Activated T-cell treated with anti-CD3 and anti-CD28 coated beads, Interleukin-2, amount 50 U/mL, for 24 hours (primary cell): Measurements from ENCODE around the gene GSTM3.
"Not testable (repeated sequence)": the region's sequence is repeated elsewhere in the genome, so short reads cannot be mapped to it uniquely, and the experiment has no call there.

Experiments used
- DNase-seq: peaks from one replicate; pipeline ENCODE4 v3.0.0-alpha.2; 2020
- H3K27ac Mint-ChIP-seq: 2 replicates; pipeline ENCODE4 v1.8.0; 2020; ENCODE audit warnings: mild to moderate bottlenecking, mixed read lengths
- H3K27me3 Mint-ChIP-seq: 2 replicates; pipeline ENCODE4 v1.8.0; 2020; ENCODE audit warnings: mixed read lengths
- H3K36me3 Mint-ChIP-seq: 2 replicates; pipeline ENCODE4 v1.8.0; 2020; ENCODE audit warnings: low read depth, mixed read lengths
- H3K4me1 Mint-ChIP-seq: 2 replicates; pipeline ENCODE4 v1.8.0; 2020; ENCODE audit warnings: low read depth, mixed read lengths
- H3K4me3 Mint-ChIP-seq: 2 replicates; pipeline ENCODE4 v1.8.0; 2020; ENCODE audit warnings: mild to moderate bottlenecking, moderate library complexity, mixed read lengths
- H3K9me3 Mint-ChIP-seq: 2 replicates; pipeline ENCODE4 v1.8.0; 2020; ENCODE audit warnings: mixed read lengths

Gene GSTM3

DNA sequence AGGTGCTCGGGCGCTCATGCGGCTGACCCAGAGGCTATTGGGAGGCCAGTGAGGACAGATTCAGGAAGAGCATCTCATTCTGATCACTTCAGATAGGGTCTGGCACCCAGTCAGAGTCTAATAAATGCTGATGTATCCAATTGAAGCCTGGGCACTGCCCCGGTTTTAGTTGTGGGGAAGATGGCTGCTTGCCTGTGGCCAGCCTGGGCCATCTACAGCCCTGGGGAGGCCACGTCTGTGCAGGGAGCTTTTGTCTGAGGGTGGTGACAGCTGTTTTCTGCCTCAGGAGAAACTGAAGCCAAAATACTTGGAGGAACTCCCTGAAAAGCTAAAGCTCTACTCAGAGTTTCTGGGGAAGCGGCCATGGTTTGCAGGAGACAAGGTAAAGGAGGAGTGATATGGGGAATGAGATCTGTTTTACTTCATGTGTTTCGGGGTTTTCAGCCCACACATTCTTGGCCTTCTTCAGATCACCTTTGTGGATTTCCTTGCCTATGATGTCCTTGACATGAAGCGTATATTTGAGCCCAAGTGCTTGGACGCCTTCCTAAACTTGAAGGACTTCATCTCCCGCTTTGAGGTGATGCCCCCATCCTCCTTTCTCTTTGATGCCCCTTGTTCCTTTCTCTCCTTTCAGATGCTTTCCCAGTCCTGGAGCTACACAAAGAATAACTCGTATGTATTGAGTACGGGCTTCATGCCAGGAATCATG is 26.0 kb downstream of the GSTM3 start:
- DNase-seq, result no peak
- peaks cover 16% of the 10 kb centered on the region for H3K27me3 Mint-ChIP-seq
- no peak overlapping the region for H3K4me3 Mint-ChIP-seq
- H3K4me1 Mint-ChIP-seq, result peaks cover 7% of the 10 kb centered on the region
- no peaks in the 10 kb centered on the region for H3K36me3 Mint-ChIP-seq
- no peaks in the 10 kb centered on the region for H3K9me3 Mint-ChIP-seq
- H3K27ac Mint-ChIP-seq, result no peak overlapping the region

- H3K36me3 Mint-ChIP-seq, result peaks cover 10% of the 10 kb centered on the region
- H3K27me3 Mint-ChIP-seq, result peaks cover 16% of the 10 kb centered on the region
These were observed 27.2 kb downstream of the GSTM3 start for GRCh38 chr1:109713636-109714035.

GRCh38 chr1:109712321-109712864 is 28.4 kb downstream of the GSTM3 start:
- Mint-ChIP-seq H3K27me3 (peaks cover 16% of the 10 kb centered on the region), H3K27ac (no peak overlapping the region), H3K36me3 (peaks cover 19% of the 10 kb centered on the region), H3K9me3 (peaks cover 17% of the 10 kb centered on the region), H3K4me3 (no peak overlapping the region), H3K4me1 (no peaks in the 10 kb centered on the region)
- no peak for DNase-seq

More at GRCh38 chr1:109713636-109714035, 27.2 kb downstream of the GSTM3 start:
- H3K4me3 Mint-ChIP-seq, result no peak overlapping the region
- no peaks in the 10 kb centered on the region for H3K4me1 Mint-ChIP-seq
- peaks cover 10% of the 10 kb centered on the region for H3K9me3 Mint-ChIP-seq
- DNase-seq, result no peak
- no peak overlapping the region for H3K27ac Mint-ChIP-seq

- peak; percentile 44 for DNase-seq
- not testable (repeated sequence) for H3K4me1 Mint-ChIP-seq, H3K4me3 Mint-ChIP-seq, H3K27ac Mint-ChIP-seq
- Mint-ChIP-seq H3K9me3 (peaks cover 17% of the 10 kb centered on the region), H3K36me3 (peaks cover 23% of the 10 kb centered on the region), H3K27me3 (peaks cover 16% of the 10 kb centered on the region)
These were observed 29.1 kb downstream of the GSTM3 start, which contains the start of gene GSTM5 for GRCh38 chr1:109711593-109712320. GSTM5 (plus strand) TSS chr1:109712251; CDS start chr1:109712313, 62 bp downstream.

- not testable (repeated sequence) for H3K4me3 Mint-ChIP-seq, H3K4me1 Mint-ChIP-seq, H3K27ac Mint-ChIP-seq, DNase-seq
- Mint-ChIP-seq H3K27me3 (peaks cover 16% of the 10 kb centered on the region), H3K9me3 (peaks cover 17% of the 10 kb centered on the region), H3K36me3 (peaks cover 23% of the 10 kb centered on the region)
These were observed 31.0 kb downstream of the GSTM3 start for GRCh38 chr1:109709822-109710221.

- Mint-ChIP-seq H3K9me3 (peaks cover 17% of the 10 kb centered on the region), H3K36me3 (peaks cover 23% of the 10 kb centered on the region)
- H3K27ac Mint-ChIP-seq, H3K4me3 Mint-ChIP-seq, H3K4me1 Mint-ChIP-seq, DNase-seq, H3K27me3 Mint-ChIP-seq: not testable (repeated sequence)
These were observed 31.9 kb downstream of the GSTM3 start for GRCh38 chr1:109708949-109709348.

- Mint-ChIP-seq H3K27me3 (no peaks in the 10 kb centered on the region), H3K4me3 (no peak overlapping the region), H3K9me3 (peaks cover 17% of the 10 kb centered on the region), H3K4me1 (no peaks in the 10 kb centered on the region), H3K36me3 (peaks cover 29% of the 10 kb centered on the region), H3K27ac (no peak overlapping the region)
- DNase-seq, result no peak
These were observed 35.4 kb downstream of the GSTM3 start for GRCh38 chr1:109705411-109705810.

DNA sequence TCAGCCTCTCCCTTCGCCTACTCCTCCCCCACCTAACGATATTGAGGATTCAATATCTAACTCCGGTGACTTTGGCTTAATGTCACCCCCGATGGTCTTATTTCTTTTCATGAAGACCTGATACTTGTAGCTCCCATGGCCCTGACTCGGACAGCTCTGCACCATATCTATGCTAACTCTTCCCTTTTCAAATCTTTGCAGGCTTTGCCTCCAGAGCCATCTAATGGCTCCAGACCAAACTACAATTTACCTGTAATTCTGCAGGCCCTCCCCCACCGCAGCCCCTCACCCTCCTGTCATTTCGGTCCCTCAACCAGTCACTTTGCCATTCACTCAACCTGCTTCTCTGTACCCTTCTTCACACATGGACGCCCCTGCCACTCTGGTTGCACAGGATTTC is 36.7 kb downstream of the GSTM3 start:
- Mint-ChIP-seq H3K4me1 (no peaks in the 10 kb centered on the region), H3K27me3 (no peaks in the 10 kb centered on the region), H3K9me3 (peaks cover 12% of the 10 kb centered on the region), H3K27ac (no peak overlapping the region), H3K36me3 (peaks cover 25% of the 10 kb centered on the region), H3K4me3 (no peak overlapping the region)
- DNase-seq, result no peak

DNA sequence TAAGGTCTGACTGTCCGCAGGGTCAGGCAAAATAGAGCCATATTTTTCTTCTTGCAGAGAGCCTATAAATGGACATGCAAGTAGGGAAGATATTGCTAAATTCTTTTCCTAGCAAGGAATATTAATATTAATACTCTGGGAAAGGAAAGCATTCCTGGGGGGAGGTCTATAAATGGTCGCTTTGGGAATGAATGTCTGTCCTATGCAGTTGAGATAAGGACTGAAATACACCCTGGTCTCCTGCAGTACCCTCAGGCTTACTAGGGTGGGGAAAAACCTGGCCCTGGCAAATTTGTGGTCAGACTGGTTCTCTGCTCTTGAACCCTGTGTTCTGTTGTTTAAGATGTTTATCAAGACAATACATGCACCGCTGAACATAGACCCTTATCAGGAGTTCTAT is 37.9 kb downstream of the GSTM3 start:
- H3K9me3 Mint-ChIP-seq, DNase-seq, H3K4me1 Mint-ChIP-seq, H3K27ac Mint-ChIP-seq, H3K27me3 Mint-ChIP-seq, H3K4me3 Mint-ChIP-seq: not testable (repeated sequence)
- peaks cover 19% of the 10 kb centered on the region for H3K36me3 Mint-ChIP-seq

DNA sequence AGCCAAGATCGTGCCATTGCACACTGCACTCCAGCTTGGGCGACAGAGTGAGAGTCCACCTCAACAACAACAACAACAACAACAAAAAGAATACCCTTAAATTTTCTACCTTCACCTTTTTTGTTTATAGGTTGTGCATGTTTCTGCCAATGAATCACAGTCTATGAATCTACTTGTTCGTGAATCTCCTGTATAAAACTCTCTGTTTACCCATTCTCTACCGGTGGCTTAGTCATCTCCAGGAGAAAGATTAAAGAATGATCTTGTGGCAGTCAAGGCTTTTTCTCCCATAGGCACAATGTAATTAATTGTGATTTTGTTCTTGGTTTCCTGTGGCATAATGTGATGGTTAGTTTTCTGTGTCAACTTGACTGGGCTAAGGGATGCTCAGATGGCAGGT is 43.0 kb downstream of the GSTM3 start:
- H3K27ac Mint-ChIP-seq, H3K4me1 Mint-ChIP-seq, DNase-seq, H3K9me3 Mint-ChIP-seq, H3K4me3 Mint-ChIP-seq, H3K27me3 Mint-ChIP-seq: not testable (repeated sequence)
- peaks cover 32% of the 10 kb centered on the region for H3K36me3 Mint-ChIP-seq

DNA sequence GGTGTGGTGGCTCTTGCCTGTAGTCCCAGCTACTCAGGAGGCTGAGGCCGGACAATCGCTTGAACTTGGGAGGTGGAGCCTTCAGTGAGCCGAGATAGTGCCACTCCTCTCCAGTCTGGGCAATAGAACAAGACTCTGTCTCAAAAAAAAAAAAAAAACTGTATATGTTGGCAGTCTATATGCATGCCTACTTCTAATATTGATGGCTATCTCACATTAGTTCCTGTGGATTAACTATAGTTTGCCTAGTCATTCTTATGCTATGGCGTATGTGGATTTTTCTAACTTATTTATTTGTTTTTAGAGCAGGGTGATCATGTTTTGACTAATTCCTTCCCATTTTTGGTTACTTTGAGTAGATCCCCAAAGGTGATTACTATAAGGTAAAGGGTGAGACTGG is 43.8 kb downstream of the GSTM3 start:
- no peaks in the 10 kb centered on the region for H3K9me3 Mint-ChIP-seq
- H3K4me1 Mint-ChIP-seq, result no peaks in the 10 kb centered on the region
- no peak for DNase-seq
- no peak overlapping the region for H3K4me3 Mint-ChIP-seq
- no peaks in the 10 kb centered on the region for H3K27me3 Mint-ChIP-seq
- peaks cover 38% of the 10 kb centered on the region for H3K36me3 Mint-ChIP-seq
- no peak overlapping the region for H3K27ac Mint-ChIP-seq

DNA sequence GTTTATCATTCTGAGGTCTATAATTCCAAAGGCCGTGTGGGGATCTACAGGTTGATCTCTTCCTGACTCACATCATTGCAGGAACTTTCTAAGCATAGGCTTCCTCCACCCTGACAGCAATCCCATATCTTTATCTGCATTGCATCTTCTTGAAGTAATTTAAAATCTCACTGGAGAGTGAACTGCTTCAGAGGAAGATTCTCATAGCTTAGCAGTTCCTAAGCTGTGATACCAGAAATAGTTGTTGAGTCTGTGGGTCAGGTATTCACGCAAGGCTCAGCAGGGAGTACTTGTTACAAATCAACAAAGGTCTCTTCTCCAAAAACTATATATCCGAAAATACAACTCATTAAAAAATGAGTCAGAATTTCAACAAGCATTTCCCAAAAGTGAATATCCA is 45.7 kb downstream of the GSTM3 start:
- not testable (repeated sequence) for H3K4me3 Mint-ChIP-seq, H3K4me1 Mint-ChIP-seq, H3K27ac Mint-ChIP-seq, H3K27me3 Mint-ChIP-seq, DNase-seq, H3K9me3 Mint-ChIP-seq
- peaks cover 53% of the 10 kb centered on the region for H3K36me3 Mint-ChIP-seq

DNA sequence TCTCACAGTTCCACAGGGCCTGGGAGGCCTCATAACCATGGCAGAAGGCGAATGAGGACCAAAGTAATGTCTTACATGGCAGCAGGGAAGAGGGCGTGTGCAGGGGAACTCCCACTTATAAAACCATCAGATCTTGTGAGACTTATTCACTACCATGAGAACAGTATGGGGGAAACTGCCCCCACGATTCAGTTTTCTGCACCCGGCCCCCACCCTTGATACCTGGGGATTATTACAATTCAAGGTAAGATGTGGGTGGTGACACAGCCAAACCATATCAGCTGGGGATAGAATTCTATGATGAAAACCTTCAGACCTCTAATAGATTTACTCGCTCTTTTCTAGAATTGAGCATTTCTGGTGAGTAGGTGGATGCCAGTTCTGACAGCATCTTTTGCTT is 46.4 kb downstream of the GSTM3 start:
- not testable (repeated sequence) for DNase-seq, H3K27me3 Mint-ChIP-seq, H3K9me3 Mint-ChIP-seq, H3K27ac Mint-ChIP-seq, H3K4me3 Mint-ChIP-seq
- Mint-ChIP-seq H3K36me3 (peaks cover 60% of the 10 kb centered on the region), H3K4me1 (peaks cover 12% of the 10 kb centered on the region)

DNA sequence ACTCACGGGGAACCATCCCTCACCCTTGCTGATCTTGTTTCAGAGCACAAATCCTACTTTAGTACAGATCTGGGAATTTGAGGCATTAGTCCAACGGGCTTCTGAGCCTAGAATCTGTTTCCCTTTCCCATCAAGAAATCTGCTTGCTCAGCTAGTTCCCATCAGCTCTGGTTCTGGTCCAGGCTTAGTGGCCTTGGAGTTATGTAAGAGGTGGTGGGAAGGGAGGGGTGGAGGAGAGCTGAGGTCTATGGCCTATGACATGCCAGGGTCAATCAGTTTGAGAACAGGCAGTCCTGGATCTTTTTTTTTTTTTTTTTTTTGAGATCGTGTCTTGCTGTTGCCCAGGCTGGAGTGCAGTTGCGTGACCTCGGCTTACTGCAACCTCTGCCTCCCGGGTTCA is 49.1 kb downstream of the GSTM3 start:
- H3K4me3 Mint-ChIP-seq, result no peak overlapping the region
- H3K9me3 Mint-ChIP-seq, result no peaks in the 10 kb centered on the region
- H3K4me1 Mint-ChIP-seq, result peaks cover 27% of the 10 kb centered on the region
- DNase-seq, result no peak
- peaks cover 61% of the 10 kb centered on the region for H3K36me3 Mint-ChIP-seq
- no peak overlapping the region for H3K27ac Mint-ChIP-seq
- H3K27me3 Mint-ChIP-seq, result no peaks in the 10 kb centered on the region

GRCh38 chr1:109689844-109690405 is 50.9 kb downstream of the GSTM3 start:
- Mint-ChIP-seq H3K36me3 (peaks cover 47% of the 10 kb centered on the region), H3K27me3 (no peaks in the 10 kb centered on the region), H3K27ac (no peak overlapping the region), H3K9me3 (no peaks in the 10 kb centered on the region), H3K4me3 (peak overlapping the region; percentile 91), H3K4me1 (peaks cover 27% of the 10 kb centered on the region)
- no peak for DNase-seq
